ENCODE measurements around the gene FLII. TPM values are rescaled to one million over a fixed set of nuclear protein-coding genes. Genes with fewer than 3 reads are reported as not detected.

FLII gene
- total and polyA plus RNA-seq, 2 of the 8 experiments (the other 6 are each of a cell fraction or from before 2014, with no cell fraction given): 300 to 549 TPM

GRCh38 chr17:18248811-18249210 lies 9.7 kb downstream of the FLII start:
- no peak overlapping the region for H3K18ac ChIP-seq (ENCODE audit: extremely low read depth, low read length)
- H3K27me3 ChIP-seq (replicated peaks in 1 of 4; ENCODE audit: control insufficient read depth in 3 of 4, extremely low read depth in 1 of 4, insufficient read depth in 3 of 4, low read length in 3 of 4): no peaks in the 10 kb centered on the region
- H3K56ac ChIP-seq (replicated peaks; ENCODE audit: insufficient read length, low read depth, low read length): no peak overlapping the region
- no peaks in the 10 kb centered on the region for H3K79me2 ChIP-seq (ENCODE audit: control insufficient read depth in 1 of 2, insufficient read depth in 2 of 2, low read length in 2 of 2)
- H4K8ac ChIP-seq (ENCODE audit: extremely low read depth, insufficient read depth, low read length): no peak overlapping the region
- H3K23ac ChIP-seq (ENCODE audit: insufficient read length): no peak overlapping the region
- H3K9ac ChIP-seq (replicated peaks in 1 of 4; ENCODE audit: extremely low read depth in 1 of 4, low read depth in 3 of 4, low read length in 3 of 4): no peak overlapping the region
- WGBS, 2 experiments (ENCODE audit: extremely low coverage in 1 of 2, insufficient coverage in 1 of 2, insufficient read length in 1 of 2, insufficient replicate concordance in 2 of 2, low coverage in 1 of 2, low lambda C conversion rate in 2 of 2, missing lambda C conversion rate in 1 of 2): 96% methylated on average over 7 of the region's 7 CpGs; no CpG with 5 or more reads in 1 of the 2 experiments
- no peak overlapping the region for H3K4me3 ChIP-seq (ENCODE audit: extremely low read depth in 1 of 4, insufficient read depth in 2 of 4, low read depth in 3 of 4, low read length in 4 of 4)
- H2BK5ac ChIP-seq (ENCODE audit: low read depth, low read length): no peak overlapping the region
- no peaks in the 10 kb centered on the region for H3K9me3 ChIP-seq (ENCODE audit: insufficient read depth in 2 of 2, low read depth in 1 of 2, low read length in 1 of 2)
- ChIA-PET CTCF (ENCODE audit: partially characterized antibody) (interaction anchor here (0.9 to 4.0 kb wide), 21 partner anchors 8 to 98 kb away, joined by 3 to 30 read pairs (median 5); partner anchors contain the start of genes FLII and MIEF2), POLR2A (ENCODE audit: partially characterized antibody) (interaction anchor here (0.9 to 13.9 kb wide), 6 partner anchors 9 to 66 kb away, joined by 3 to 171 read pairs (median 6); partner anchors contain the start of genes ALKBH5, FLII and MIEF2)
- peaks cover 9 to 14% of the 10 kb centered on the region in 2 experiments for H4K20me1 ChIP-seq (replicated peaks in 1 of 2; ENCODE audit: control insufficient read depth in 1 of 2, insufficient read depth in 2 of 2, low read length in 2 of 2)
- no peak overlapping the region for H2BK12ac ChIP-seq (ENCODE audit: low read depth, low read length)
- H2BK120ac ChIP-seq (replicated peaks; ENCODE audit: low read depth, low read length): no peak overlapping the region
- H3K4me2 ChIP-seq (ENCODE audit: insufficient read depth in 1 of 2, low read depth in 2 of 2, low read length in 2 of 2): no peak overlapping the region
- no peak overlapping the region for H3K14ac ChIP-seq (ENCODE audit: insufficient read length)
- H4K91ac ChIP-seq (replicated peaks; ENCODE audit: insufficient read length, low read length): no peak overlapping the region
- H3K23me2 ChIP-seq (ENCODE audit: low read depth, low read length): peaks cover 5% of the 10 kb centered on the region
- no peak overlapping the region for H2BK20ac ChIP-seq (ENCODE audit: low read length)
- no peak overlapping the region for H4K5ac ChIP-seq (ENCODE audit: insufficient read length, low read depth, low read length)
- no peak overlapping the region for H2AFZ ChIP-seq (ENCODE audit: low read length)
- no peak overlapping the region for H2BK15ac ChIP-seq (ENCODE audit: low read length)
- FAIRE-seq: no peak
- peaks cover 37 to 65% (median 57%) of the 10 kb centered on the region in 4 experiments for H3K36me3 ChIP-seq (ENCODE audit: control insufficient read depth in 2 of 4, insufficient read depth in 4 of 4, low read length in 3 of 4)
- H3K27ac ChIP-seq (ENCODE audit: low read depth, low read length): no peak overlapping the region
- no peak for DNase-seq (ENCODE audit: low read depth in 1 of 2, low spot score in 2 of 2)
- peaks cover 0 to 16% (median 9%) of the 10 kb centered on the region in 4 experiments; a peak in 6 of 7 replicates for H3K4me1 ChIP-seq (replicated peaks in 1 of 4; ENCODE audit: control insufficient read depth in 3 of 4, insufficient read depth in 4 of 4, low read length in 3 of 4)
- H3K4ac ChIP-seq (replicated peaks; ENCODE audit: insufficient read length, low read depth, low read length): no peak overlapping the region
- H2AK5ac ChIP-seq (ENCODE audit: low read depth, low read length): no peak overlapping the region
- no peaks in the 10 kb centered on the region; the same call in 1 of the 2 replicates for H3K79me1 ChIP-seq (ENCODE audit: low read depth, low read length)
- TF ChIP-seq ATF2 (IDR thresholded peaks at IDR 0.05; ENCODE audit: low read length) (no peak), ATF3 (IDR thresholded peaks at IDR 0.05; ENCODE audit: insufficient read depth, low read depth, low read length) (no peak), CHD2 (IDR thresholded peaks at IDR 0.05; ENCODE audit: low read length) (no peak), BACH1 (IDR thresholded peaks at IDR 0.05; ENCODE audit: low read length) (no peak), SIN3A (conservative IDR thresholded peaks at IDR 0.05 in 1 of 2, IDR thresholded peaks at IDR 0.05 in 1 of 2; ENCODE audit: low read depth in 1 of 2, low read length in 2 of 2) (no peak), YY1 (IDR thresholded peaks at IDR 0.05; ENCODE audit: low read depth, low read length) (no peak), SP1 (IDR thresholded peaks at IDR 0.05; ENCODE audit: low read depth, low read length) (no peak), NANOG (IDR thresholded peaks at IDR 0.05; ENCODE audit: insufficient read depth, low read depth, low read length, poor library complexity, severe bottlenecking) (no peak), GTF2F1 (IDR thresholded peaks at IDR 0.05; ENCODE audit: borderline replicate concordance, low read depth, low read length) (no peak), FOSL1 (IDR thresholded peaks at IDR 0.05; ENCODE audit: insufficient read depth, low read depth, low read length) (no peak), POU5F1 (IDR thresholded peaks at IDR 0.05; ENCODE audit: low read depth, low read length) (no peak), TAF7 (optimal IDR thresholded peaks at IDR 0.05; ENCODE audit: borderline replicate concordance, low read depth, low read length) (no peak)
